ENCODE measurements around the gene SHB.

GRCh38 chr9:38026021-38026809, 42.8 kb downstream of the SHB start:
- TF ChIP-seq CTCF (IDR thresholded peaks at IDR 0.05 in 8 of 11, conservative IDR thresholded peaks at IDR 0.05 in 3 of 11) = no peak
- no peak for TF ChIP-seq POLR2A (IDR thresholded peaks at IDR 0.05)
- TF ChIP-seq POLR2AphosphoS5 (IDR thresholded peaks at IDR 0.05) = peak in 2 of 3 donors; percentile 41 to 43
